ENCODE data around the gene CRTC2. TPM values are rescaled to one million over a fixed set of nuclear protein-coding genes. Genes with fewer than 3 reads are reported as not detected.

Gene CRTC2
- total RNA-seq, 2 donors from 2014 or later, result 21.9 to 30.1 TPM

- ATAC-seq, result no peak
- no peak for DNase-seq
- intact Hi-C loops (cut with DNase I, micrococcal nuclease), result no loop called here
Measured at GRCh38 chr1:153956997-153957715, 1.3 kb downstream of the CRTC2 start.

DNA sequence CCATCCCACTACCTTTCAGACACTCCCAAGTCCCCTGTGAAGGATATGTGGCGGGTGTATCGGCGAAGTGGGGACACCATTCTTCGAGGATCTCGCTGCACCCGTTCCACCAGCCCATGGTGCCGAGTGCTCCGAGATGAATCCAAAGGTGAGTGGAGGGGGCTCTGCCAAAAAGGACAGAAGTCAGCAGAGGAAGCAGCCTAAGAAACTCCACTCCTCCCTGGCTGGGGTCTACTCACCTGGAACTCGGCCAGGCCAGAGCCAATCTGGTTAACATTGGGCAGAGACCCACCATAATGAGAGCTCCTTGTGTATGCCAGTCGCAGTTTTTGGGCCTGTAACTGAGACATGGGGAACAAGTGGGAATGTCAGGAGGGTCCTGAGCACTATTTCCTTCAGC is 3.6 kb downstream of the CRTC2 start:
- intact Hi-C loops (cut with DNase I, micrococcal nuclease), result no loop called here
- DNase-seq (no peak), ATAC-seq (no peak)

GRCh38 chr1:153953859-153954365 is 4.5 kb downstream of the CRTC2 start:
- ATAC-seq (no peak), DNase-seq (no peak)
- intact Hi-C loops (cut with DNase I, micrococcal nuclease), result no loop called here

DNA sequence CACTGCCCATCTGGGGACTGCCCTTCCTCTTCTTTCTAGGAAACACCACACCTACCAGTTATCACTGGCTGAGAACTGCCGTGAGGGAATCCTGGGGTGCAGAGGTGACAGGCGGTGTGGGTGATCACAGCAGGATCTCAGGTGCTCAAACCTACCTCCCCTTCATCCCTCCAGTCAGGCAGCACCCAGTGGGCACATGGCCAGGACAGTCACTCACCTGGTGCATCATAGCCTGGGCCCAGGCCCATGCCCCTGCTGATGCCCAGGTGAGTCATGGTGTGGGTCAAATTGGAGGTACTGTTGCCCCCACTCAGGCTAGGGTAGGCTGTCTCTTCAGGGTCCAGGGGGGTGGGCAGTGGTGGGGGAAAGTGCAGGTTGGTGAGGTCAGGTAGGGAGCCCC is 6.6 kb downstream of the CRTC2 start:
- DNase-seq (no peak), ATAC-seq (no peak)
- intact Hi-C loops (cut with DNase I, micrococcal nuclease), result no loop called here

- no peak for ATAC-seq
Measured at GRCh38 chr1:153951183-153951582, 7.2 kb downstream of the CRTC2 start.

GRCh38 chr1:153946622-153947241 is 11.7 kb downstream of the CRTC2 start, which contains the start of gene DENND4B:
Gene DENND4B (minus strand): TSS chr1:153946718. CDS start chr1:153944374, 2,344 bp downstream.
- intact Hi-C loops (cut with DNase I, micrococcal nuclease), result loop anchor here in 1 of 2 donors (10.0 kb wide), 1 partner anchor 122 kb away; no protein-coding TSS in a partner anchor
- ATAC-seq (peak; percentile 81), DNase-seq (peak; percentile 81 to 86)

More at GRCh38 chr1:153951183-153951582, 7.2 kb downstream of the CRTC2 start:
- DNase-seq, result no peak
- intact Hi-C loops (cut with DNase I, micrococcal nuclease), result no loop called here

- intact Hi-C loops (cut with DNase I, micrococcal nuclease), result loop anchor here in 1 of 2 donors (10.0 kb wide), 1 partner anchor 121 kb away; no protein-coding TSS in a partner anchor
- ATAC-seq, result peak; percentile 85
Measured at GRCh38 chr1:153945795-153946621, 12.4 kb downstream of the CRTC2 start.

GRCh38 chr1:153945131-153945794 is 13.1 kb downstream of the CRTC2 start:
- intact Hi-C loops (cut with DNase I, micrococcal nuclease), result loop anchor here in 1 of 2 donors (10.0 kb wide), 1 partner anchor 120 kb away; no protein-coding TSS in a partner anchor
- DNase-seq (peak; percentile 66 to 71), ATAC-seq (peak; percentile 25)

More at GRCh38 chr1:153945795-153946621, 12.4 kb downstream of the CRTC2 start:
- peak; percentile 91 for DNase-seq

DNA sequence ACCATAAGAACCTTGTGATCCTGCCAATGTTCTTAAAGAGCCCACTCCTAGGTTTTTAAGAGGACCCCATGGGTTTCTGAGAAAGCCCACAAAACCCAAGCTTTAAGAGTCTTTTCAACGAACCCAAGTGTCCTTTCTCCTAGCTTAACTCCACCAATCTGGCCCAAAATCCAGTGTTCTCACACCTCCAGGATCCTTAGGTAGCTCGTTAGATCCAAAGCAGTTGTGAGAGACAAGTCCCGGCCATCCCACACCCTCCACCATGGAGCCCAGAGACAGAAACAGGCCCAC is 13.6 kb downstream of the CRTC2 start:
- no peak for ATAC-seq
- DNase-seq, result no peak
- intact Hi-C loops (cut with DNase I, micrococcal nuclease), result loop anchor here in 1 of 2 donors (10.0 kb wide), 1 partner anchor 120 kb away; no protein-coding TSS in a partner anchor

DNA sequence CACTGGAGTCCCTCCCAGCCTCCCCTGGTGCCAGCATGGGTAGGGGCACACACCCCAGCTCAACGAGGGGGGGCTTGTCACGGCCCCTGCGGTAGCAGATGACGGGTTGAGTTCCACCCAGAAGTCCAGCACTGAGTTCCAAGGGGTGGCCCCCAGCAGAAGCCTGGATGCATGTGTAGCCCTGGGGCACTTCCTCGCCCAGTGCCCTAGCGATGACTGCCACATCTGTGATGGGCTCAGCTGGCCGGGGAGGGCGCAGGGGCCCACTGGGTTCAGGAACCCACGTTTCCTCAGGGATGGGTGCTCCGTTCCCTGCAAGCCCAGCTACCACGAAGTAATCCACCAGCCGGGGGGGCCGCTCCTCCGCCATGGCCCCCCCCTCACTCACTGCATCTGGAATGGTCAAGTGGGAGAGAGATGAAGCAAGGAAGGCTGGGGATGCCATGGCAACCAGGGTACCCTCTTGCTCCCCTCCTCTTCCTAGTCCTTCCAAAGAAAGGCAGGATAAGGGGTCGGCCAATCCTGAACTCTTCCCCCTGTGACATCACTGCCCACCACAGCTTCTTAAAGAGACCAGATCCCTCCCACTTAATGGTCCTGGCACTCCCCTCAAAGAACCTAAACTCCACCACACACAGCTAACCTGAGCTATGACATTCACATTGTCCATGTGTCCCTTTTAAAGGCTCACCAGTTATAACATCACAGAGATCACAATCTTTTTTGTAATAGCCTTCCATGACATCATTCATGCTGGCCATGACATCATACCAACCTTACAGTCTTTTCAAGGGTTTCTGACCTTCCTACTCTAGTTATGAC is 14.2 kb downstream of the CRTC2 start:
- DNase-seq, result no peak
- intact Hi-C loops (cut with DNase I, micrococcal nuclease), result loop anchor here in 1 of 2 donors (10.0 kb wide), 1 partner anchor 119 kb away; no protein-coding TSS in a partner anchor

GRCh38 chr1:153942766-153943549 is 15.5 kb downstream of the CRTC2 start:
- intact Hi-C loops (cut with DNase I, micrococcal nuclease), result loop anchor here in 1 of 2 donors (10.0 kb wide), 1 partner anchor 118 kb away; no protein-coding TSS in a partner anchor
- no peak for ATAC-seq
- no peak for DNase-seq

More for the DNA sequence above, 14.2 kb downstream of the CRTC2 start:
- no peak for ATAC-seq

DNA sequence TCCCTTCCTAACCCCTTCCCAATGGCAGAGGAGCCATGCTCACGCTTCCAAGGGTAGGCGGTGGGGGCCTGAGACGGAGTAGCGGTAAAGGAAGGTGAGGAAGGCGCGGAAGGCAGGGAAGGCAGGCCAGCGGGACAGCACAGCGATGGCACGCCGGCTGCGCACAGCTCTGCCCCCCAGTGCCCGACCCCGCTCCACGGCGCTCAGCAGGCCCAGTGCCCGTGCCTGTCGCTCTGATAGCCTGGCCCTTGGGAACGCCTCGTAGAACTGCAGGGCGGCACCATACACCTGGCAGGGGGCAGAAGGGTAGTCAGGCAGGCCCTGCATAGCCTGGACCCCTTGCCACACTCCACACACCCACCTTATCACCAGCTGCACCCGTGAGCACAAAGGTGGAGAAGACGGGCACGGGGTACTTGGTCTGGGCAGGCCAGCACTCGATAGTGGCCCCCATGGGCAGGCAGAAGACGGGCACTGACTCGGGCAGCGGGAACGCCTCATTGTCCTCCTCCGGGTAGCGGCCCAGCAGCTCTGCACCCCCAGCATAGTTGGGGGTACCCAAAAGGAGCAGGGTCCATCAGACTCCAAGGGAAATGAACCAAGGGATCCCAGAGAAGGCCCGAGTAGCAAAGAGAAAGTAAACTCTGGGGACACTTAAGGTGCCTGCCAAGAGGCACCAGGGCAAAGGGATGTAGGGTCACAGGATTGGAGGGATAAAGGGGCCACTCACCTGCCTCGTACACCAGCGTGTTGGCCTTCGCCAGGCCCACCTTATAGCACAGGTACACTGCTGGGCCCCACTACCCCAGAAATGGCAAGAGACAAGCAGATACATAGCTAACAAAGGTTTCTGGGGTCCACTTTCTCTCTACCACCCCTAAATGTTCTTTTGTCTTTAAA is 16.3 kb downstream of the CRTC2 start:
- intact Hi-C loops (cut with DNase I, micrococcal nuclease), result loop anchor here in 1 of 2 donors (10.0 kb wide), 1 partner anchor 117 kb away; no protein-coding TSS in a partner anchor
- ATAC-seq (no peak), DNase-seq (no peak)

- no peak for ATAC-seq
- intact Hi-C loops (cut with DNase I, micrococcal nuclease), result loop anchor here in 1 of 2 donors (10.0 kb wide), 1 partner anchor 116 kb away; no protein-coding TSS in a partner anchor
- DNase-seq, result no peak
Measured at GRCh38 chr1:153940756-153941155, 17.7 kb downstream of the CRTC2 start.

- DNase-seq (no peak), ATAC-seq (no peak)
- intact Hi-C loops (cut with DNase I, micrococcal nuclease), result no loop called here
Measured at GRCh38 chr1:153939476-153939875, 18.9 kb downstream of the CRTC2 start.

- intact Hi-C loops (cut with DNase I, micrococcal nuclease), result no loop called here
- DNase-seq (no peak), ATAC-seq (no peak)
Measured at GRCh38 chr1:153938996-153939395, 19.4 kb downstream of the CRTC2 start.

- DNase-seq, result no peak
- ATAC-seq, result no peak
- intact Hi-C loops (cut with DNase I, micrococcal nuclease), result no loop called here
Measured at GRCh38 chr1:153937331-153937730, 21.1 kb downstream of the CRTC2 start.

All from left colon (tissue), 2 donors.